Small intestine (tissue), 7 donors: ENCODE measurements around the gene ZNF22. TPM values are rescaled to one million over a fixed set of nuclear protein-coding genes. Genes with fewer than 3 reads are reported as not detected.
"Not testable (repeated sequence)": the region's sequence is repeated elsewhere in the genome, so short reads cannot be mapped to it uniquely, and the experiment has no call there.

Experiments
- DNase-seq, 2 donors: peaks; one replicate each; pipeline versions ENCODE4 v3.0.0 to v3.0.0-alpha.2; 2013
- FAIRE-seq: peaks from 2 replicates; lab custom pipeline; 2012; peaks lifted over from hg19 to GRCh38; lab: Jason Lieb, UNC
- H3K27ac ChIP-seq, 3 donors: one replicate each; pipeline ENCODE4 v1.5.1; 2013; ENCODE audit warnings: low read length in 2 of 3, mild to moderate bottlenecking in 2 of 3, control low read depth in 1 of 3, inconsistent platforms in 1 of 3, low read depth in 1 of 3, moderate library complexity in 1 of 3
- H3K27me3 ChIP-seq, 3 donors: one replicate each; pipeline ENCODE4 v1.6.1; 2013; ENCODE audit warnings: low read length in 3 of 3, inconsistent platforms in 1 of 3; ENCODE audit not compliant: control insufficient read depth in 3 of 3, insufficient read depth in 3 of 3
- H3K36me3 ChIP-seq, 3 donors: one replicate each; pipeline ENCODE4 v1.6.1; 2013; ENCODE audit warnings: low read length in 3 of 3, inconsistent platforms in 1 of 3, low read depth in 1 of 3, mild to moderate bottlenecking in 1 of 3, moderate library complexity in 1 of 3; ENCODE audit not compliant: control insufficient read depth in 3 of 3, insufficient read depth in 2 of 3
- H3K4me1 ChIP-seq, 3 donors: one replicate each; pipeline ENCODE4 v1.6.1; 2013; ENCODE audit warnings: low read length in 2 of 3, inconsistent platforms in 1 of 3, low read depth in 1 of 3, mild to moderate bottlenecking in 1 of 3, moderate library complexity in 1 of 3; ENCODE audit not compliant: control insufficient read depth in 3 of 3, insufficient read depth in 2 of 3
- H3K4me3 ChIP-seq, 3 donors: one replicate each; pipeline ENCODE4 v1.5.1; 2013; ENCODE audit warnings: low read length in 3 of 3, control low read depth in 1 of 3, inconsistent platforms in 1 of 3, low read depth in 1 of 3, mild to moderate bottlenecking in 1 of 3, moderate library complexity in 1 of 3
- H3K9me3 ChIP-seq, 2 donors: one replicate each; pipeline ENCODE4 v1.6.1; 2013; ENCODE audit warnings: low read depth in 1 of 2, low read length in 1 of 2; ENCODE audit not compliant: control insufficient read depth in 2 of 2, insufficient read depth in 1 of 2
- WGBS, 3 donors: extraction: QIAGEN DNeasy Blood & Tissue Kit; methylation state at CpG; one replicate each; pipeline ENCODE4 v1.1.7; 2013; 5-methylcytosine and 5-hydroxymethylcytosine counted together
- polyA plus RNA-seq, 4 donors: library from polyadenylated mRNA; stranded (reverse) in 3 of 4; unstranded in 1 of 4; fragments of 200-250 nt in 3 of 4; fragments of 120-200 nt in 1 of 4; gene quantifications; one replicate each; pipeline versions ENCODE4 v1.2.1 to v1.2.3, GENCODE V29; 2013
- donor health status: healthy with polysubstance abuse.
- donor health status: control.
- donor health status: control.
- donor health status: Bipolar disorder and iron deficiency.
- donor health status: healthy.

ZNF22 gene
- polyA plus RNA-seq, 4 donors, result 8.1 to 30.3 (median 13.3) TPM

DNA sequence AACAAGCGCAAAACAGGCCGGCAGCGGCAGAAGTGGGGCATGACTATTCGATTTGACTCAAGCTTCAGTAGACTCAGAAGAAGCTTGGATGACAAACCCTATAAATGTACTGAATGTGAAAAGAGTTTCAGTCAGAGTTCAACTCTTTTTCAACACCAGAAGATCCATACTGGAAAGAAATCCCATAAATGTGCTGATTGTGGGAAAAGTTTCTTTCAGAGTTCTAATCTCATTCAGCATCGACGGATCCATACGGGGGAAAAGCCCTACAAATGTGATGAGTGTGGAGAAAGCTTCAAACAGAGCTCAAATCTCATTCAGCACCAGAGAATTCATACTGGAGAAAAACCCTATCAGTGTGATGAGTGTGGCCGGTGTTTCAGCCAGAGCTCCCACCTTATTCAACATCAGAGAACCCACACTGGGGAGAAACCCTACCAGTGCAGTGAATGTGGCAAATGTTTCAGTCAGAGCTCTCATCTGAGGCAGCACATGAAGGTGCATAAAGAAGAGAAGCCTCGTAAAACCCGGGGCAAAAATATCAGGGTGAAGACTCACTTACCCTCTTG is 2.8 kb downstream of the ZNF22 start:
- Histone ChIP-seq H3K27ac (no peak overlapping the region), H3K27me3 (no peaks in the 10 kb centered on the region), H3K4me1 (peaks cover 0 to 11% (median 6%) of the 10 kb centered on the region in 3 donors), H3K4me3 (no peak overlapping the region), H3K36me3 (peaks cover 0 to 6% (median 2%) of the 10 kb centered on the region in 3 donors), H3K9me3 (peaks cover 0 to 7% of the 10 kb centered on the region in 2 donors)
- WGBS, 3 donors, result 90 to 96% (median 93%) methylated on average over 10 of the region's 10 CpGs
- FAIRE-seq, result no peak
- DNase-seq, result no peak

GRCh38 chr10:45004661-45005060 is 3.9 kb downstream of the ZNF22 start:
- Histone ChIP-seq H3K27ac (no peak overlapping the region), H3K9me3 (peaks cover 0 to 7% of the 10 kb centered on the region in 2 donors), H3K4me3 (no peak overlapping the region), H3K27me3 (no peaks in the 10 kb centered on the region), H3K36me3 (peaks cover 0 to 6% (median 2%) of the 10 kb centered on the region in 3 donors), H3K4me1 (peaks cover 0 to 11% (median 5%) of the 10 kb centered on the region in 3 donors)
- FAIRE-seq (no peak), DNase-seq (no peak)
- 68 to 87% (median 84%) methylated on average over 3 of the region's 3 CpGs for WGBS, 3 donors

DNA sequence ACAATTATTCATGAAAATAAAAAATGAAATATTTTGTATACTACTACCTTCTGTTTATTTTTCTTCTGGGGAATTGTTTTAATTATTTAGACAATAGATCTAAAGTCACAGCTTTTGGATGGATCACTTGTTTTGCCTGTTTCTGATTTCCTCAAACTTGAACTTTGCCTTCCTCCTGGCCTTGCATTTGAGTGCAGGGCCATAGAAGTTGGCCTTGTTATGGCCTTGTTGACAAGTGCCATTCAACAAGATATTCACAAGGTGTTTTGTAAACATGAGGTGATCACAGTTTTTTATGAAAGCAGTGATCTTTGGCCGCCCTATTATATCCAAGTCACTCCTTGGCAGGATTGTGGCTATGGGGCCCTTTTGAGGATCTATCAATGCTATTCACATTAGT is 4.6 kb downstream of the ZNF22 start:
- H3K9me3 ChIP-seq, result peaks cover 0 to 7% of the 10 kb centered on the region in 2 donors
- peaks cover 0 to 5% (median 2%) of the 10 kb centered on the region in 3 donors for H3K4me1 ChIP-seq
- no peaks in the 10 kb centered on the region for H3K27me3 ChIP-seq
- peaks cover 0 to 6% (median 2%) of the 10 kb centered on the region in 3 donors for H3K36me3 ChIP-seq
- FAIRE-seq (no peak), DNase-seq (no peak)
- 67 to 91% (median 77%) methylated on average over 1 of the region's 1 CpG for WGBS, 3 donors
- no peak overlapping the region for H3K4me3 ChIP-seq
- no peak overlapping the region for H3K27ac ChIP-seq

DNA sequence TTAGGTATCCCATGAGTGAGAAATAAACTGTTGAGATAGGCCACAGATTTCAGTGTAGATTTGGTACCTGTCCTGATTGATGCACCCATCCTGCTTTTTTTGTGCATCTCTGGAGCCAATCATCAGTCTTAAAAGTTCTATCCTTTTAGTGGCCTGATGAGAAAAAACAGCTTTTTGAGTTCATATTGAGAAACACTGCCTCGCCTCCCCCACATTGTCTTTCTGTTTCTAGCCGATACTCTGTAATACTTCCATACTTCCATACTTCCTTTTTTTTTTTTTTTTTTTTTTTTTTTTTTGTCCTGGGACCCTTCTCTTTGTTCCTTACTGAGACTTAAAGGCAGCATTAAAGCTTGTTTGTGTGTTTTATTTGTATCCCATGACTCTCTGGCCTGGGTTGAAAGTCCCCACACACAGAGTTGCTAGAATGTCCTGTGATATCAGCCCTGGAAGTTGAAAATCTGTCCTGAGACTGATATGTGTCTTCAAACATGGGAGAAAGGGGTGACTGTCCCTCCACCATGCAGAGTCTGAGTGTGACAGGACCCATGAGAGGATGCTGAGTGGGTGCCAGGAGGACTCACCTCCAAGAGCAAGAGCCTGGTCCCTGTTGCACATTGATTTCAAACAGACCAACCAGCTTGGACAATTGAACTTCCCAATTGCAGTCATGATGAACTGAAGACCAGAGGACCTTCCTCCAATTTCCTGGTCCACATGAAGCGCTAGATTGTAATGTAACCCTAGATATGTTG is 5.7 kb downstream of the ZNF22 start:
- H3K4me1 ChIP-seq, result peaks cover 0 to 5% (median 2%) of the 10 kb centered on the region in 3 donors
- no peaks in the 10 kb centered on the region for H3K27me3 ChIP-seq
- H3K4me3 ChIP-seq, result no peak overlapping the region
- peaks cover 0 to 7% of the 10 kb centered on the region in 2 donors for H3K9me3 ChIP-seq
- 91 to 95% (median 94%) methylated on average over 3 of the region's 3 CpGs for WGBS, 3 donors
- DNase-seq, result no peak
- no peak overlapping the region for H3K27ac ChIP-seq
- no peak for FAIRE-seq
- peaks cover 0 to 6% (median 2%) of the 10 kb centered on the region in 3 donors for H3K36me3 ChIP-seq

DNA sequence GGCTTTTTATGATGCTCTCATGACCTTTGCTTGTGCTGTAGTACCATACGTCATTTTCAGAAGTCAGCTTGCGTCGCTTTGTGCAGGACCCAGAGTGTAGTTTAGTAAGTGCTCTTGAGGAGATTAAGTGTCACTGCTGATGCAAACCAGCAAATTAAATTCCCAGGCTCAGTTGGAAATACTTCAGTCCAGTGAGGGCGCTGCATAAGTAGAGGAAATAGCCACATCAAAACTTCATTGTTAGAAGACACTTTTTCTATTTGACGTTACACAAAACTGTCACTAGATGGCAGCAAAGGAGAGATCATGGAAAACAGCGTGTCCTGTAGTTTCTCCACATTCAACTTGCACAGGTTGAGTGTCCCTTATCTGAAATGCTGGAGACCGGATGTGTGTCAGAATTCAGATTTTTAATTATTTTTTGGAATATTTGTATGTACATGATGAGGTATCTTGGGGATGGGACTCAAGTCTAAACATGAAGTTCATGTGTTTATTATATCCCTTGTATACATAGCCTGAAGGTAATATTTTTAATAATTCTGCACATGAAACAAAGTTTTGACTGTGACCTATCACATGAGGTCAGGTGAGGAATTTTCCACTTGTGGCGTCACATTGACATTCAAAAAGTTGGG is 7.9 kb downstream of the ZNF22 start:
- Histone ChIP-seq H3K4me3 (no peak overlapping the region), H3K27me3 (no peaks in the 10 kb centered on the region), H3K27ac (no peak overlapping the region), H3K36me3 (peaks cover 0 to 2% (median under 1%) of the 10 kb centered on the region in 3 donors), H3K9me3 (peaks cover 0 to 3% of the 10 kb centered on the region in 2 donors), H3K4me1 (peaks cover 0 to 2% (median 0%) of the 10 kb centered on the region in 3 donors)
- 7 to 12% (median 12%) methylated on average over 8 of the region's 8 CpGs for WGBS, 3 donors
- peak; percentile 87 to 88 for DNase-seq
- FAIRE-seq, result peak; percentile 36

- not testable (repeated sequence) for FAIRE-seq, H3K4me1 ChIP-seq, H3K36me3 ChIP-seq, H3K4me3 ChIP-seq, H3K9me3 ChIP-seq, H3K27ac ChIP-seq, H3K27me3 ChIP-seq, DNase-seq
- 77 to 80% (median 78%) methylated on average over 10 of the region's 10 CpGs for WGBS, 3 donors
Measured at GRCh38 chr10:45014557-45014956, 13.8 kb downstream of the ZNF22 start.

GRCh38 chr10:45015590-45015989 is 14.9 kb downstream of the ZNF22 start:
- Histone ChIP-seq H3K27ac (no peak overlapping the region), H3K27me3 (no peaks in the 10 kb centered on the region), H3K9me3 (no peaks in the 10 kb centered on the region), H3K4me3 (no peak overlapping the region), H3K4me1 (no peaks in the 10 kb centered on the region), H3K36me3 (no peaks in the 10 kb centered on the region)
- FAIRE-seq (no peak), DNase-seq (no peak)
- 18 to 38% (median 37%) methylated on average over 2 of the region's 2 CpGs for WGBS, 3 donors

DNA sequence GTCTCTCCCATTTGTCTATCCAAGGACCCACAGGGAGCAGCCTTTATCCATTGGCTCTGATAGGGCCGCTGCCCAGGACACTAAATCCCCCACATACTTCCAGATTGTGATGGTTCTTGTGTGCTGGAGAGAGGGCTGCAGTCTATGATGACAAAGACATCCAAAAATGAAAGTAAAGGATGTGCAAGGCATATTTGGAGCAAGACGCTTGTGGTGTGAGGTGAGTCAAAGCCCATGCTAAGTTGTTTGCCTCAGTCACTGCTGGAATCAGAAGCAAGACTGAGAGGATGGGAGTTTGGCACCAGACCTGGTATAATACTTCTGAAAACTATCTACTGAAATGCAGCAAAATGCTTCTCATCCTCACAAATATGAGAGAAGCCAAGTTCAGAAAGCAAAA is 22.7 kb downstream of the ZNF22 start:
- 74 to 78% (median 76%) methylated on average over 2 of the region's 2 CpGs for WGBS, 3 donors
- FAIRE-seq (no peak), DNase-seq (no peak)
- Histone ChIP-seq H3K4me3 (no peak overlapping the region), H3K27me3 (no peaks in the 10 kb centered on the region), H3K9me3 (peaks cover 0 to 9% of the 10 kb centered on the region in 2 donors), H3K4me1 (no peaks in the 10 kb centered on the region), H3K27ac (no peak overlapping the region), H3K36me3 (no peaks in the 10 kb centered on the region)
